SW480 (cell line): ENCODE data around the gene SIGLEC5.

Source experiments
- DNase-seq: peaks from one replicate; pipeline ENCODE4 v3.0.0-alpha.2; 2016; ENCODE audit warnings: low spot score

The SIGLEC5 gene

DNA sequence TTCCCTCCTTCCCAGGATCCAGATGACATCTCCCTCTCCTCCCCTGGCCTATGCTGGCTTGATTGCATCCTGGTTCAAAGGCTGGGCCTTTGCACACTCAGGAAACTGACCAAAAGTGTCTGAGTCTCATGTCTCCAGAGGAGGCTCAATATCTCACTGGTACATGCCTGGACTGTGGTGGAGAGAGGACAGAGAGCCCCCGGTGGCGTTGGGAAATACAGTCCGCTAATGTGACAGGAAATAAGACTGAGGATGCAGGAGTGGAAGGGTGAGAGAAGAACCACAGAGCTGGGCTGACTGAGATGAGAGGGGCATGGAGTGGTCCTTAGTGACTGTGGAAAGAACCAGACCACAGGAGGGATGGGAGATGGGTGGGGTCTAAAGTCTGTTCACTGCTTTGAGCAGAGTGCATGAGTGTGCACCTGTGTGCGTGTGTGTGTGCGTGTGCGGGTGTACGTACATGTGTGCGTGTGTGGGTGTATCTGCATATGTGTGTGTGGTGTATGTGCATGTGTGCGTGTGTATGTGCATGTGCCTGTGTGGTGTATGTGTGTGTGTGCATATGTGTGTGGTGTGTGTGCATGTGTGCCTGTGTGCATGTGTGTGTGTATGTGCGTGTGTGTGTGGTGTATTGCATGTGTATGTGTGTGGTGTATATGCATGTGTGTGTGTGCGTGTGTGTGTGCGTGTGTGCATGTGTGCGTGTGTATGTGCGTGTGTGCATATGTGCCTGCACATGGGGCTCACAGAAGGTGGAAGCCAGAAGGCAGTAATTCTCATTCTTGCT is 1.9 kb downstream of the SIGLEC5 start:
- DNase-seq, result no peak

DNA sequence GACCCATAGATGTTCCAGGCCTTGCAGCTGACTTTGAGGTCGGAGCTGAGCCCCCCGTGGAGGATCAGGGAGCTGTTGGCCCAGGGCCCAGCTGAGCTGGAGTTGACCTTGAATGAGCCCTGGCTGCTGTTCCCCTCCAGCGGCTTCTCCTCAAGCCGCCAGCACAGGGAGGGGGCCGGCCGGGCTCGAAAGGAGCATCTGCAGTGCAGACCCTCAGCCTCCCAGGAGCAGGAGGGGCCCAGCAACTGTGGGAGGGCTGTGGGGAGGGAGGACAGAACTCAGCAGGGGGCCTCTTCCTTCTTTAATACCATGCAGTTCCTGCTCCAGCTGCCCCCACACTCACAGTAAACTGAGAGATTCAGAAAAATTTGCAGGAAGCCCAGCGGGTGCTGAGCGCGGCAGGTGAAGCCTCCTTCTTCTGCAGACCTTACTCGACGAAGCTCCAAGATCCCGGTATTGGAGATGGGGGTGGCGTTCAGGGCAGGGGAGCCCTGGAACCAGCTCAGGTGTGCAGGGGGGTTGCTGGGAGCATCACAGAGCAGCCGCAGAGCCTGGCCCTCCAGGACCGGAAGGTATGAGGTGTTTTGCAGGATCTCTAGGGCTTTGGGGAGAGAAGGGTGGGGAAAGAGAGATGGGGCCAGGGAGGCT is 2.6 kb downstream of the SIGLEC5 start:
- DNase-seq, result no peak

DNA sequence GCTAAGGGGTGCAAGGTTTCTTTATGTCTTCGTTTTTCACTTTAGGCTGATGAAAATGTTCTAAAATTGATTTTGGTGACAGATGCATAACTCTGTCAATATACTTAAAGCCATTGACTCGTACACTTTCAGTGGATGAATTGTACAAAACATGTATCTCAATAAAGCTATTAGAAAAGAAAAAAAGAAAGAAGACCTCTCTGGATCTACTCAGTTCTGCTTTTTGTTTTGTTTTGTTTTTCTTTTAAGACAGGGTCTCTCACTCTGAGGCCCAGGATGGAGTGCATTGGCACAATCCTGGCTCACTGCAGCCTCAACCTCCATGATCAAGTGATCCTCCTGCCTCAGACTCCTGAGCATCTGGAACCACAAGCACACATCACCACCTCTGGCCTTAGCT is 3.5 kb downstream of the SIGLEC5 start:
- no peak for DNase-seq

DNA sequence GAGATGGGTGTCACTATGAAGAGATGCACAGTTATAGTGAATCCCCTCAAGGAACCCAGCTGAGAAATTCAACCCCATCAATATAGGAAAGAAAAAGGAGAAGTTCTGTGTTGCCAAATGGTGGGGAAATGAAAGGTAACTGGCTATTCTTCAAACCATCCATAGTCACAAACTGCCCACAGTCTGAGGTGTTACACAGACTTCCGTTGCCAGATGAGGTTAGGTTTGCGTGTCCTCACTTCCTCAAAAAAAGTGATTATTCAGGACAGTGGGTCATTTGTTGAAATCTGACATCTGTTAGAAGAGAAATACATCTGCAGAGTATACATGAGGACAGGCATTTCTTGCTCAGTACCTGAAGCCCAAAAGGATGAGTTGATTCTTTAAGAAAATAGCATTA is 9.0 kb downstream of the SIGLEC5 start:
- DNase-seq, result no peak

DNA sequence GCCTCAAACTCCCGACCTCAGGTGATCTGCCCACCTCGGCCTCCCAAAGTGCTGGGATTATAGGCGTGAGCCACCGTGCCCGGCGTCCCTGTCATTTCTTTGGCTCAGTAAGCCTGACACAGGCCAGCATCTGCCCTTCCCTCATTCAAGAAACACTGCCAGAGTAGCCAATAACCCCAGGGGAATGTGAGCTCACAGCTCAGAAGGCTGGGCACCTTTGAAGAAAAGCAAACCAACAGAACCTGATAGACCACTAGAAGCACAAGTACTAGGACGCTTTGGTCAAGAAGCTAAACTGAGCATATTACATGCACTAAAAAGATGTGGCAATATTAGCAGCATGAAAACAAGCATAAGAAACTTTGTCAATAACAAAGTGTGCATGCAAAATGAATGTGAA is 14.2 kb downstream of the SIGLEC5 start:
- no peak for DNase-seq

DNA sequence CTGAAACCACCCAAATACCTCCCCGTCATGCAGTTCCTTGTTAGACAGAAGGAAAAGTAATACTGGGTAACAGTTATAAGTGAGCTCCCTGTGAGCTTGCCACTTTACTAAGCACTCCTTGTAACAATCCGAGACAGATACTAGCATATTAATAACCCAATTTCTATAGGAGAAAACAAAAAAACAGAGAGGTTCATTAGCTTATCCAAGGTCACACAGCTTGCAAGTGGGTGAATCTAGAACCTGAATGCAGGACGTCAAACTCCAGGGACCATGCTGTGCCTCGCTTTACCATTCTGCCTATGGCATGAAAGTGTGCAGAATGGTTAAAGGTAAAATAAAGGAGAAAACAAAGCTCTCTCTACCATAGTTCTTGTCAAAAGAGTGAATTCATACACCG is 15.4 kb downstream of the SIGLEC5 start:
- DNase-seq, result no peak

DNA sequence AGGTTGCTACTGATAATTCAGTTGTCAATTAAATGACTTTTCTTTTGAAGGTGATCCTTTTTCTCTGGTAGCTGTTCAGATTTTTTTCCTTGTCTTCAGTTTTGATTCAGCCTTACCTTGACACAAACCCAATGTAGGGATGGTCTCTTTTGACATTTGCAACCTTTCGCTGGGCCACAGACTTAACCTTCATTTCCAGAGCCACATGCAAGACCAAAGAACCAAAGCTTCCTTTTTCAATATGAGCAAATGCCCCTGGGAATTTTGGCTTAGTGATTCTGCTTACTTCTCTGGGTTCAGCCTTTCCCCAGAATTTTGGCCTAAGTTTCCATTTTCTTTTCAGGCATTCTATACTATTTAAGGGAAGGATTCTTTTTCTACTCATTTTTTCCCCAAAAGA is 19.6 kb downstream of the SIGLEC5 start:
- DNase-seq, result no peak

DNA sequence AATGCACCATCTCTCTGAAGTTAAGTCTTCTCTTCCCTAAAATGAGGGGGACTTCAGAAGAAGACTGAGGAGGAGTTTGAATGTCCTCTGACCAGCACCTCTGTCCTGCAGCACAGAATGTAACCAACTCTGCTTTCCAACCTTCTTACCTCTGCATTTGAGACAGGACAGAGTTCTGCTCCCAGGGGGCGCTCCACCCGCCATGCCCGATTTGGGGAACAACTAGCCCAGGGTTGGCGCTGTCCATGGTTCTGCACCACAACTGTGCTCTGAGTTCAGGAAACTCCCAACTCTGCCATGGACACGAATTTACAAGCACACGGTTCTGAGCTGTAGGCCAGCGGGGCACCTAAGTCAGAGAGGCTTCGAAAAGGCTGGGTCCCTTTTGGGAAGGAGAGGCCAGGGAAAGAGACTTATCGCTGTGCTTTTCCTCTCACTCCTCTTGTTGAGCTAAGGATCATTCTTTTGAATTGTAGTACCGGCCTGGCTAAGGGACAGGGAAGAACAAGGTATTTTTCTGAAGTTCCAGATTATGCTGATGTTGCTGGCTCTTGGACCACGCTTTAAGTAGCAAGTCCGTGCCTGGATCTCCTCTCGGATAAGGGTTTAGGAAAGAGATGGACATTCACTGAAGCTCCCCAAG is 22.2 kb downstream of the SIGLEC5 start:
- peak; percentile 57 for DNase-seq

DNA sequence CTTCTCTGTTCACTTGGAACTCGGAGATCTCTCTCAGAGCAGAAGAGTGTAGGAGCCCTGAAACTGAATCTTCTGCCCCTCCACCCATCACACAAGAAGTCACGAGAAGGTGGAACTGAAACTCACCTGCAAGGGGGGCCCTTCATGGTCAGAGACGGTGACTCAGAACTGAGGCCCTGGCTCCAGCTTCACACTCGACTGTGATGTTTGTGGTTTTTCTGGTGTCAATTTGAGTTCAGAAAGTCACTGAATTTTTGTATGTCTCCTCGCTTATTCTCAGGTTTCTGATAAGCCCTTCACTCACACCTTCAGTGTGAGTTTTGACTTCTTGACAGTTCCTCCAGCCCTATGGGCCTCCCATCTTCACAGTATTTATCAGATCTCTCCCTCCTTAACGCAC is 23.1 kb downstream of the SIGLEC5 start:
- DNase-seq, result no peak

DNA sequence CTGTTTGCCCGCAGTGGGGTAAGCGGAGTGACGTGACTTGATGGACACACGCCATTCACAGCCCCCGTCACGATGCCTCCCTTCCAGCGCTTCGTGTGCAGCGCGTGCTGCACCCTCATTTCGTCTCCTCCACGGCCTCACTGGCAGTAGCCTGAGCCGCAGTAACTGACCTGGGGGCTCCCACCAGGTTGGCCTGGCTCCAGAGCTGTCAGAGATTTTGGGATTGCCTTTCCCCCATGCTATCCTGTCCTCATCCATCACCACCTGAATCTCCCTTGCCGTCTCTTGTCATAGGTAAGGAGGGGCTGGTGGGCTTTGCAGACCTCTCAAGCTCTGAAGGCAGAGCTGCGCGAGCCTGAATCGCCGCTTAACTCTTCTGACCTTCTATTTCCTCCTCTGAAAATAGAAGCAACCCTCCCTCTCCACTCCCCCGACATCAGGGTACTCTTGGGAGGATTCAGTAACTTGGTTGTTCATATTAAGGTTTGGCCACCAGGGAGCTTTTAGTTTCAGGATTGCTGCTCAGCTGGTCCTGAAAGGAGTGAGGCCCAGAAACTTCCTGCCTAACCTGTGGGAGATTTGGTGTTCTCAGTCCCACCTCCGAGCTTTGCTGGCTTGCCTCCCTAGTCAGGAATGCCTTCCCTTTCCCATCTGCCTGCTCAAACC is 27.9 kb downstream of the SIGLEC5 start:
- no peak for DNase-seq

DNA sequence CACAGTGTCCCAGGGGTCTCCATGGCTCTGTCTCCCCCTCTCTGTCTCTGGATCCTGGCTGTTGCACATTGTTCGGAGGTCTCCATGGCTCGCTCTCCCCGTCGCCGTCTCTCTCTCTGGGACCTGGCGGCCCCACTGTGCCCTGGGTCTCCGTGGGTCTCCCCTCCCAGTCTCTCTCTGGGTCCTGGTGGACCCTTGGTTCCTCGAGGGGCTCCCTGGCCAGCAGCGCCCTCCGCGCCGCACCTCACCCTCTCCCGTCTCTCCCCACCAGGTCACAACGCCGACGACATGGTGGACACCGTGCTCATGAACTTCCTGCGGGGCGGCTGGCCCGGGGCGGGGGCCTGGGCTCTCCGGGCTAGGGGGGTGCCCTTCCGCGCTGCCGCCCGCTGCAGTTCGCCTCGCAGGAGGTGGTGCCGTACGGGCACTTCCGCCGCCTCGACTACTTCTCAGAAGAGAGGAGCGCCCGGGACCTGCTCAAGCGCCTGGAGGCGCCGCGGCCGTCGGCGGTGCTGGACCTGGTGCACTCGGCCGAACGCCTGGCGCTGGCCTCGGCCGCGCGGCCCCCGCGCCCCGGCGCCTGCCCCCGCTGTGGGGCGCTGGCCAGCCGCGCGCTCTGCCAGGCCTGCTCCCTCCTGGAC is 29.1 kb downstream of the SIGLEC5 start:
- DNase-seq, result no peak

DNA sequence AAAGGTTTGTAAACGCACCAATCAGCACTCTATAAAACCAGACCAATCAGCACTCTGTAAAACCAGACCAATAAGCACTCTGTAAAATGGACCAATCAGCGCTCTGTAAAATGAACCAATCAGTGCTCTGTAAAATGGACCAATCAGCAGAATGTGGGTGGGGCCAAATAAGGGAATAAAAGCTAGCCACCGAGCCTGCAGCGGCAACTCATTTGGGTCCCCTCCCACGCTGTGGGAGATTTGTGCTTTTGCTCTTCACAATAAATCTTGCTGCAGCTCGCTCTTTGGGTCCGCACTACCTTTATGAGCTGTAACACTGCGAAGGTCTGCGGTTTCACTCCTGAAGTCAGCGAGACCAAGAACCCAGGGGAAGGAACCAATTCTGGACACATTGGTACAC is 31.1 kb downstream of the SIGLEC5 start:
- no peak for DNase-seq

DNA sequence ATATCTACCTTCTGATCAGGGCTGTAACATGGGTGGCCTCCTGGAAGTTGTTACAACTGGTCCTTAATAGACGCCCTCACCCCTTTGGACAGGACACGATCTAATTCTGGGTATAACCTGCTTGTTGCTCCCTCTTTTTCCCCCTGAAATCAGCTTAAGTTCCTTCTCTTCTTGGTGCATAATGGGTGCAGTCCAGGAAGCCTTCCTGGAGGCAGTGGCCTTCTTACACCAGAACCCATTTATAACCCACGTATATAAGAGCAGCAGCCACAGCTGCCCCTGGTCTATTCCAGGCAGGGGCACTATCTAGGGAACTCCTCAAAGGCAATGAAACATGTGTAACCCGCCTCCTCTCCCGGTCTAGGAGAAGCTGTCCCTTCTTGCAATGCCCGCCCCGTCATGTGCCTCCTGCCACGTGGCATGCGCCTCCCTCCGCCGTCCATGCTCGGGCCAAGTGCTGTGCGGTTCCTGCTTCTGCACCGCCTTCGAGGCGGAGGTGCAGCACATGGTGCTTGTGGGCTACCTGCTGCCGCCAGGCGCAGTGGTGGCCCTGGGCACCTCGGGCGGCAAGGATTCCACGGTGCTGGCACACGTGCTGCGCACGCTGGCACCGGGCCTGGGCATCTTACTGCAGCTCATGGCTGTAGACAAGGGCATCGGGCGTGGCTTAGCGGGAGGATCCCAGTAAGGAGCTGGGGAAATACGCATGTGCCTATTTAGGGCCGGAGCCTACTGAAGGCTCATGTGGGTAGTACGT is 31.9 kb downstream of the SIGLEC5 start:
- no peak for DNase-seq

DNA sequence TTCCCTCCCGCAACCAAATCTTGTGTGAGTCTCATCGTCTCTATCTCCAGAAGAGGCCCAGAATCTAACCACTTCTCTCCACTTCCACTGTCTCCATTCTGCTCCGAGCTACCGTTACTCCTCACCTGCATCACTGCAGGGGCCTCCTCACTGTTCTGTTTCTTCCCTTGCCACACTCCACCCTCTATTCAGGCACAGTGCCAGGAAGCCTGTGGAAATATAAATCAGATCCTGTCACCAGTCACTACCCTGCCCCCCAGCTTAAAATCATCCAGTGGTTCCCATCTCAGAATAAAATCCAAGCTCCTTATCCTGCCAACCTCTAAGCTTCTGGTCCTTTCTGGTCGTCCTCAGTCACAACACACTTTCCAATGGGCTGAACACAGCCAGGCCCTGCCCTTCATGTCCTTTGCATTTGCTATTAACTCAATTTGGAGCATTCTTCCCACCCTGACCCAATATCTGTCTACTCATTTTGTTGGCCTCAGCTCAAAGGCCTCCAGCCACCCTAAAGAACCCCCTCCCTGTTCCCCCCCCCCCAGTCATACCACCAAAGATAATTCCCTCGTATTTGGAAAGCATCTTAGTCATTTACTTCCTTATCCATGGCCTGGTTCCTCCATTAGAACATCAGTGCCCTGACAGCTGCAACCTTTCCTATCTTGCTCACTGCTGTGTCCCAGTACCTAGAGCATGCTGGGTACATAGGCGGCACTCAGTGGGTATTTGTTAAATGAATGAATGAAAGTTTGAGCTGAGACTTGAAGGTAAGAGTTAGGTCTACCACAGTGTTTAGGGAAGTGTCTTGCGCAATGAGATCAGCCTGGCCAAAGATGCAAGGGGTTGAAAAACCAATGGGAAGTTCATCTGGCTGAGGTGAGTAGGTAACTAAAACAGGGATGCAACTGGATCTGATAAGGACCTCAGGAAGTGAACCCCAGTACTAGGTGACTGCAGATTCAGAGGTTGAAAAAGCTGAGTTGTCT is 34.7 kb downstream of the SIGLEC5 start:
- no peak for DNase-seq

DNA sequence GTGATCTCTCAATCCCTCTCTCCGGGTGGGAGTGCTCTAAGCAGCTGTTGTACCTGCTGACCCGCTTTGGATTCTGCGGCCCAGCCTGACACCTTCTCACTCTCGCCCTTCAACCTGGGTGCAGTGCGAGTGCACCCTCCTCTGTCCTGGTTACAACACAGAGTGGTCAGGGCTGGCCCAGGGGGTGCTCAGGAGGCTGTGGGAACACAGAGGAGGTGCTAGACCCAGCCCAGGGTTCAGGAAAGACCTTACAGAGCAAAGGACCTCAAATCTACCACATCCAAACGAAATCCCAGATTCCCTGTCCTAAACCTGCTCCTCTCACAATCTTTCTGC is 35.5 kb downstream of the SIGLEC5 start:
- DNase-seq, result no peak

DNA sequence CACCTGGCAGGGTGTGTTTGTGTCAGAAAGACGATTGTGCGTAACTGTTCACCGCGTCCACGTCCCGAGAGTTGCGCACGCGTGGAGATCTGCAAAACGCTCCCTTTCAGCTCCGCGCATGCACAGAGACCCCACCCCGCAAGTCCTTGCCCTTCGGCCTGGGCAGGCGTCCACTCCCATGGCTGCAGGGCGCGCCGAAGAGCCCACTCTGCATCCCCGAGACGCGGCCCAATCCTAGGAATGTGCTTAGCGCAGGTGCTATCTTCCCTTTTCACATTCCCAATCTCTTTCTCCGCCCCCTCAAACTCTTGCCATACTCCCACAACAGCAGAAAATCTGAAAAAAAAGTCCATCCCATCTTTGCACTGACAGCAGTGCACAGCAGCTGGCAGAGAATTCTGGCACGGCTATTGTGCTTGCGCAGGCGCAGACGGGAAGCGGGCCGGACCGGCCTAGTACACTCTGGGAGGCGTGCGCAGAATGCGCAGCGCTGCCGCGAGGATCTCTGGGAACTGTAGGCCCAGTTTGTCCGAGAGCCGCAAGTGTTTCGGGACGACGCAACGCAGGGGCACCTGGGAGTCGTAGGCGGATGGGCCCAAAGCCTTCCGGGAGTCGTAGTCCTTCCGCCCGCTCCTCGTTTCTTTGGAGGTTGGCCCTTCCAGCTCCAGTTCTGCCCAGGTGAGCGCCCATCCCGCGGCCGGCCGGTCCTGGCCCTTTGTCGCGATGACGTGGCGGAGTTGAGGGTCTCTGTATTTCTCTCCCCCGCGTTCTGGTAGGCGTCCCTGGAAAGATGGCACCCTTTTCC is 36.0 kb downstream of the SIGLEC5 start:
- peak; percentile 98 for DNase-seq

DNA sequence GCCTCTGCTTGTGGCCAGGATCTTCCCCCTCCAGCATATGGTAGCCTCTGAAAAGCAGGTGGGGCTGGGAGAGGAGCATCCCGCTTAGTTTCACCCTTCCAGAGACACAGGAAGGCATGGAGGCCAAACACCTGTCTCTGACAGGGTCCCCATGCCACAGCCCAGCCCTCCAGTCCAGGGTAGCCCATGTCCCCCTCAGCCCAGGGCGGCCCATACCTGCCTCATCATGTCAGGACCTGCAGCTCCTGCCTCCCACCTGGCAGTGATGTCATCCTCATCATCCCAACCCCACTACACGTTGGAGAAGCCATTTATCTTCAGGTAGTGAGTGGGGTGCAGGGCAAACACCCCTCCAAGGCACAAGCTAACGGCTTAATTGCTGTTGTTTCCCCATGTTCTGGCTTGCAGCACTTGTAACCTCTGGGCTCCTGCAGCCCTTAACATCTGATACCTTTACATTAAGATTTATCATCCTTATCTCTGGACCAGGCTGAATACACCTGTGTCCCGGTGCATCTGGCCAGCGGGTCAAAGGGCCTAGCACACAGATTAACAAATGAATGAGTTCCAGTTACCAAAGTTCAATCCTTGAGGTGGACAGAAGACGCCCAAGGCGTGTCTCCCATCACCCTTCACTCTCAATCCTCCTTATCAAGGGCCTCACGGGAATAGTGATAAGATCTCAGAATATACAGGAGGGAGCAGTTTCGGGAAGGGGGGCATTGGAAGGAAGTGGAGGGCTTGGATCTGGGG is 36.9 kb downstream of the SIGLEC5 start:
- DNase-seq, result no peak

DNA sequence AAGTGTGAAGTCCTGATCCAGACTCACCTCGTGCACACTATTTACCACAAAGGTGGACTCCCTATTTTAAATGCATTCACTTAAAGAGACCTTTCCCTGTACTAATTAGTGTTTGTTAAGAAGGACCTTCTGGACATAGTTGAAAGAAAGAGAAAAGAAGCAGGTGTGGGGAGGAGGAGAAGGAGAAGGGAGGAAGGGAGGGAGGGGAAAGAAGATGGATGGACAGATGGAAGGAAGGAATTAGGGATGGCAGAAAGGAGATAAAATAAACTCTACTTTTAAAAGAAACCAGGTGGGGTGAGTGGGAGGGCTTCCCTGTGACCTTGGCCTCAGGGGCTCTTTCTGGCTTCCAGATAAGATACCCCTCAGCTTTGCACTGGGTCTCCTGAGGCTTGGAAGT is 37.7 kb downstream of the SIGLEC5 start:
- no peak for DNase-seq

DNA sequence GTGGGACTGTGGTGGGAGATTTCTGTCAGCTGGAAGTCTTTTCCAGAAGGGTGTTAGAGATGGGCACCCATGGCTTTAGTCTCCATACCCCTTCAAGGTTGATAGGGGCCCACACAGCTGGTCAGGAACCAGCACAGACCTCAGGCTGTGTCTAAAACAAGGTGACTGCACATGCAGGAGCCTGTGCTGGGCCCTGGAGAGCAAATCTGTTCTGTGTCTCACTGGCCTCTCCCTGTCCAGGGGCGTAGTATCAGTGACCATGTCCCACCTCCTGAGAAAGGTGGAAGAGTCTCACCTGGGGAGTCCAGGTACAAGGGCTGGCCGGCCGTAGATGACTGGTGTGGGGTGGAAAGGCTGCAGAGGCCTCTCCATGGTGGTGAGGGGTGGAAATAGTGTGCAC is 39.8 kb downstream of the SIGLEC5 start:
- no peak for DNase-seq
